GM12872 (cell line): ENCODE measurements around the gene PRR36.

ENCODE experiments used
- CTCF ChIP-seq: IDR thresholded peaks from 3 replicates; pipeline ENCODE4 v1.5.1; 2011; ENCODE audit warnings: low read depth, mild to moderate bottlenecking, low read length, moderate library complexity; ENCODE audit not compliant: insufficient read depth

The PRR36 gene

GRCh38 chr19:7905268-7905667 lies 31.1 kb upstream of the PRR36 start:
- no peak for TF ChIP-seq CTCF

GRCh38 chr19:7904074-7905020 lies 30.2 kb upstream of the PRR36 start:
- no peak for TF ChIP-seq CTCF

- peak; percentile 65; the same call in 2 of the 3 replicates for TF ChIP-seq CTCF
Measured at GRCh38 chr19:7903244-7904073, 29.3 kb upstream of the PRR36 start, which contains the start of gene MAP2K7. Gene MAP2K7 (plus strand): TSS chr19:7903877. CDS start chr19:7903945, 68 bp downstream.

GRCh38 chr19:7902796-7903243 lies 28.6 kb upstream of the PRR36 start:
- no peak for TF ChIP-seq CTCF

- no peak for TF ChIP-seq CTCF
Measured at GRCh38 chr19:7901337-7901736, 27.1 kb upstream of the PRR36 start.

- no peak for TF ChIP-seq CTCF
Measured at GRCh38 chr19:7900931-7901330, 26.7 kb upstream of the PRR36 start.

- TF ChIP-seq CTCF: no peak
Measured at GRCh38 chr19:7900401-7900870, 26.2 kb upstream of the PRR36 start.
